ENCODE results near the gene UPF3B. TPM values are rescaled to one million over a fixed set of nuclear protein-coding genes. Genes with fewer than 3 reads are reported as not detected.

Gene UPF3B
- total and polyA plus RNA-seq, 2 of the 4 experiments (the other 2 are of a cell fraction), result 0.54 to 6.0 TPM

- ChIA-PET CTCF (interaction anchor here (1.3 kb wide), 1 partner anchor 10 kb away, joined by 4 read pairs; no protein-coding TSS in a partner anchor), POLR2A (ENCODE audit: unreplicated experiment) (interaction anchor here (1.0 to 1.1 kb wide), 2 partner anchors 9 to 18 kb away, joined by 3 read pairs; partner anchors contain the start of gene UPF3B)
- ATAC-seq (ENCODE audit: low read depth) (peak; percentile 48), DNase-seq (peak; percentile 23)
- intact Hi-C loops (cut with micrococcal nuclease) (loop anchor here (2.0 to 5.0 kb wide), 2 partner anchors 80 to 263 kb away; partner anchors contain the start of genes NKRF and RPL39), dilution Hi-C loops (cut with HindIII; ENCODE audit: low sequenced_read_pairs, unreplicated experiment) (no loop called here), in situ Hi-C loops (cut with MboI; ENCODE audit: low sequenced_read_pairs) (no loop called here)
- Histone ChIP-seq H2AFZ (replicated peaks; ENCODE audit: low read length, poor library complexity) (peak overlapping the region; percentile 94), H2BK15ac (ENCODE audit: low read depth, low read length) (no peak overlapping the region), H3K9me3 (ENCODE audit: control insufficient read depth, insufficient read depth, low read length) (no peaks in the 10 kb centered on the region), H3K9me1 (ENCODE audit: insufficient read depth, low read length) (no peaks in the 10 kb centered on the region), H2AK5ac (ENCODE audit: low read depth, low read length) (peak overlapping the region; percentile 40; the same call in 1 of the 2 replicates), H3K9ac (ENCODE audit: low read depth, low read length) (peak overlapping the region; percentile 87), H4K5ac (ENCODE audit: low read depth, low read length) (peak overlapping the region; percentile 67), H3K27me3 (ENCODE audit: control insufficient read depth, insufficient read depth, low read length) (no peaks in the 10 kb centered on the region), H2AK9ac (replicated peaks; ENCODE audit: low read depth, low read length, poor library complexity) (peak overlapping the region; percentile 96), H3K4ac (ENCODE audit: low read depth, low read length) (peak overlapping the region; percentile 76), H3K56ac (ENCODE audit: extremely low read depth, insufficient read depth, low read length) (peak overlapping the region; percentile 75), H3K18ac (ENCODE audit: low read depth, low read length) (peak overlapping the region; percentile 72; the same call in 1 of the 2 replicates), H4K20me1 (ENCODE audit: insufficient read depth, low read length) (peaks cover 3% of the 10 kb centered on the region; the same call in 1 of the 2 replicates), H3K36me3 (ENCODE audit: control insufficient read depth, insufficient read depth, low read length) (no peaks in the 10 kb centered on the region; the same call in 1 of the 2 replicates), H3K27ac (ENCODE audit: insufficient read depth, low read length) (peak overlapping the region; percentile 81), H3K4me3 (ENCODE audit: insufficient read depth, low read depth, low read length) (peak overlapping the region; percentile 89), H3K4me2 (ENCODE audit: low read depth, low read length) (peak overlapping the region; percentile 89), H2BK5ac (ENCODE audit: low read depth, low read length, poor library complexity, severe bottlenecking) (peak overlapping the region; percentile 69), H3K23ac (ENCODE audit: low read depth, low read length) (peak overlapping the region; percentile 46), H2BK120ac (ENCODE audit: low read depth, low read length) (peak overlapping the region; percentile 8; the same call in 1 of the 2 replicates), H3K4me1 (ENCODE audit: control insufficient read depth, insufficient read depth, low read length) (no peaks in the 10 kb centered on the region), H4K91ac (ENCODE audit: insufficient read depth, low read depth, low read length) (peak overlapping the region; percentile 65), H4K8ac (ENCODE audit: low read depth in 2 of 2, low read length in 2 of 2) (peak overlapping the region; percentile 72; a peak in 3 of 4 replicates), H3K14ac (replicated peaks; ENCODE audit: low read depth, low read length) (peak overlapping the region; percentile 43), H2BK20ac (ENCODE audit: low read depth, low read length) (no peak overlapping the region), H3K79me1 (ENCODE audit: low read depth in 1 of 2, low read length in 2 of 2) (peaks cover 0 to 11% of the 10 kb centered on the region in 2 experiments; a peak in 3 of 4 replicates)
- TSS peak; percentile 83 for BruUV-seq (replicated peaks)
- 52% methylated on average over 10 of the region's 25 CpGs; no CpG with 5 or more reads in 1 of the 2 experiments for WGBS, 2 experiments (ENCODE audit: extremely low coverage in 2 of 2, insufficient read length in 1 of 2)
- TF ChIP-seq FOS (IDR thresholded peaks at IDR 0.05; ENCODE audit: low read depth, low read length) (no peak), RFX5 (IDR thresholded peaks at IDR 0.05; ENCODE audit: low read depth, low read length) (no peak), NFE2L2 (IDR thresholded peaks at IDR 0.05; ENCODE audit: low read depth, low read length) (no peak), RAD21 (IDR thresholded peaks at IDR 0.05; ENCODE audit: low read length) (no peak), MAFK (IDR thresholded peaks at IDR 0.05; ENCODE audit: low read depth, low read length) (no peak), POLR2A (IDR thresholded peaks at IDR 0.05; ENCODE audit: low read depth, low read length) (no peak), CHD1 (IDR thresholded peaks at IDR 0.05; ENCODE audit: low read depth, low read length) (no peak), ELK1 (IDR thresholded peaks at IDR 0.05; ENCODE audit: borderline replicate concordance, low read depth, low read length) (no peak), BHLHE40 (IDR thresholded peaks at IDR 0.05; ENCODE audit: low read depth, low read length) (no peak), USF2 (IDR thresholded peaks at IDR 0.05; ENCODE audit: low read depth, low read length) (no peak), MAZ (IDR thresholded peaks at IDR 0.05; ENCODE audit: borderline replicate concordance, low read depth, low read length) (no peak), MXI1 (IDR thresholded peaks at IDR 0.05; ENCODE audit: borderline replicate concordance, low read depth, low read length) (no peak), SMC3 (IDR thresholded peaks at IDR 0.05; ENCODE audit: low read depth, low read length) (no peak), RCOR1 (IDR thresholded peaks at IDR 0.05; ENCODE audit: insufficient replicate concordance, low read length) (no peak), CEBPB (IDR thresholded peaks at IDR 0.05; ENCODE audit: low read depth, low read length) (no peak; the same call in 1 of the 2 replicates)
Measured at GRCh38 chrX:119870626-119871131, 17.9 kb upstream of the UPF3B start.

Data from IMR-90 (cell line).